ENCODE measurements around the gene RCSD1.
A peak's percentile ranks its signal among the peaks of the same experiment; 100 is the strongest.

The RCSD1 gene

GRCh38 chr1:167618366-167618765, 11.7 kb upstream of the RCSD1 start:
- no peak for DNase-seq (ENCODE audit: low read depth)

GRCh38 chr1:167618789-167619188, 11.2 kb upstream of the RCSD1 start:
- DNase-seq (ENCODE audit: low read depth) = no peak

DNA sequence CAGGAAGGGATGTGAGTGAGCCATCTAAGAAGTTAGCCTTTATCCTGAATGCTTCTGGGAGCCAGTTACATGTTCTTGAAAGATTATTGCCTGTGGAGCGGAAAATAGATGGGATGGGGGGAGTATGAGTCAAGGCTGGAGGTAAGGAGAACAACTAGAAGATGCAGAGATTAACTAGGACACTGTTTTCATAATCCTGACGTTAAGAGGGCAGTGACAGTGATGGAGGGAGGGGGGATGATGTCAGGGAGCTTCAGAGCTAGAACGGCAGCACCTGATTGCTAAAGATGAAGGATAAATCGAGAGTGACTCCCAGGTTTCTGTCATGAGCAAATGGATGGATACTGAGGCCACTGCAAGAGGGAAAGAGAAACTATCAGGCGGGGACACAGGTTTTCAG, 10.0 kb upstream of the RCSD1 start:
- DNase-seq (ENCODE audit: low read depth) = no peak

DNA sequence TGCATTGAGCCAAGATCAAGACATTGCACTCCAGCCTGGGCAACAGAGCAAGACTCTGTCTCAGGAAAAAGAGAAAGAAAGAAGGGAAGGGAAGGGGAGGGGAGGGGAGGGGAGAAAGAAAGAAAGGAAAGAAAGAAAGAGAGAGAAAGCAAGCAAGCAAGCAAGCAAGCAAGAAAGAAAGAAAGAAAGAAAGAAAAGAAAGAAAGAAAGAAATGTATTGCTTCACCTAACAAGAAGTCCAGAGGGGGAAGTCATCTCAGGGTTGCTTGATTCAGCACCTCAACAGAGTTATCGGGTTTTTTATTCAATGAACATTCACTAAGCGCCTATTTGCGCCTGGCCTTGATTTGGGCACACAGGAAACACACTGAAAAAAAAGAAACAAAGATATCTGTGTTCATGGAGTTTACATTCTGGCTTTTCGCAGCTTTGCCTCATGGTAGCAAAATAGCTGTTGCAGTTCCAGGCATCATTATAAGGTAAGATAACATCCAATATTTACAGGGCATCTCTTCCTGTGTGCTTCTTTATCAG, 8.2 kb upstream of the RCSD1 start:
- no peak for DNase-seq (ENCODE audit: low read depth)

GRCh38 chr1:167623951-167624350, 6.1 kb upstream of the RCSD1 start:
- no peak for DNase-seq (ENCODE audit: low read depth)

DNA sequence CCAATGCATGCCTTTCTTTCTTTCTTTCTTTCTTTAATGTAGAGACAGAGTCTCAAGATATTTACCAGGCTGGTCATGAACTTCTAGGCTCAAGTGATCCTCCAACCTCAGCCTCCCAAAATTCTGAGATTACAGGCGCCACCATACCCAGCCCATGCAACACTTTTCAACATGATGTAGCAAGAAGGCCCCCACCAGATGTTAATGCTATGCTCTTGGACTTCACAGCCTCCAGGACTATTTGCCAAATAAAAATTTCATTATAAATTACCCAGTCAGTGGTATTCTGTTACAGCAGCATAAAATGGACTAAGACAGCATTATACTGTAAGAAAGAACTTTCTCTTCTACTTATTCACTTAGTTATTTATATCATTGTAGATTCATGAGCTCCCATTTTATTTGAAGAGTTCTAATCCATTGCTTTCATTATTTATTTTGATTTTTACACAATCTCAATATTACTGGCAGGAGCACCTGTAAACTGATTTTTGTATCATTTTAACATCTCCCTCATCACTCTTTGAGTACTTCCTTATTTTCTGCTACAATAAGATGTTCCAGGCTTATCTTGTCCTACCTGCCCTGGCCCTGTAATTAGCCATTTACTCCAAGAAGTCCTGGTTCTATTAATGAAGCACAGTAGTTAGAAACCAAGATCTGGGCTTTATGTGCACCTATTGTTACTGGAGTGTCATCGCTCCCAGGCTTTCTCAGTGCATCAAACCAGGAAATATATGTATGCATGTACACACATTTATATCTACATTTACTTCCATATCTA, 4.8 kb upstream of the RCSD1 start:
- DNase-seq (ENCODE audit: low read depth) = no peak

- DNase-seq (ENCODE audit: low read depth) = no peak
These were observed 2.5 kb upstream of the RCSD1 start for GRCh38 chr1:167627615-167627864.

DNA sequence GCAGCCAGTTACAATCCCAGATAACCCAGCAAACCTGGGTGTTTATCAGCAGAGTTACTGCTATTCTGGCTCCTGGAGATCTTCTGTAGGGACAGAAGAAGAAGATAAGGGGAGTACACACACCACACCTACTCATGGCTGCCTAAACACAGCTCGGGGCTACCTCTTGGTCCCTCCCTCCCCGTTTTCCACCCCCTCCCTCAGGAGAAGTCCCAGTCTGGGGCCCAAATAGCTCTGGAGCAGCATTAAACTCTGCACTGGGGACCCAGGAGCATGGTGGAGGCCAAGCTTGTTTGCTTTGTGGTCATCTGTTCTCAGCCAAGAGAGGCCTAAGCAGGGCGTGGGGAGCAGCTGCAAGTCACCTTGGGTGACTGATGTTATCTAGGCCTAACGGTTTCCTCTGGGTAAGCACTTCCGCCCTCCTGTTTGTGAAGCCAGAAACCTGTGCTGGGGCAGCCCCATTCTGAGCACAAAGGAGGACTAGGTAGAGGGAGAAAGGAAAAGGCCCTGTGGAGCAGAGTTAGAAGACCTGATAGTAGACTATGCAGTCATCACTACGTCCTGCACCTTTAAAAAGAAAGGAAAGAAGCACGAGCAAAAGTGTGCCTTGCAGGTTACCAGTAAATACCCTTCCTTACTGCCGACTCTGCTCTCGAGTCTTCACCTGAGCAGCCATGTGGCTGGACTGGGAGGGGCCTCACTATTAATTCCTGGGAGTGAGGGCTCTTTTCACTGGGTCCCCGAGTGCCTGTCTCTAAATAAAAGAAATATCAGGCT, 2.0 kb upstream of the RCSD1 start:
- DNase-seq (ENCODE audit: low read depth) = peak; percentile 53

GRCh38 chr1:167628741-167629515, 1.1 kb upstream of the RCSD1 start:
- DNase-seq (ENCODE audit: low read depth) = no peak

- DNase-seq (ENCODE audit: low read depth) = no peak
These were observed 745 bp downstream of the RCSD1 start for GRCh38 chr1:167630568-167631385.

DNA sequence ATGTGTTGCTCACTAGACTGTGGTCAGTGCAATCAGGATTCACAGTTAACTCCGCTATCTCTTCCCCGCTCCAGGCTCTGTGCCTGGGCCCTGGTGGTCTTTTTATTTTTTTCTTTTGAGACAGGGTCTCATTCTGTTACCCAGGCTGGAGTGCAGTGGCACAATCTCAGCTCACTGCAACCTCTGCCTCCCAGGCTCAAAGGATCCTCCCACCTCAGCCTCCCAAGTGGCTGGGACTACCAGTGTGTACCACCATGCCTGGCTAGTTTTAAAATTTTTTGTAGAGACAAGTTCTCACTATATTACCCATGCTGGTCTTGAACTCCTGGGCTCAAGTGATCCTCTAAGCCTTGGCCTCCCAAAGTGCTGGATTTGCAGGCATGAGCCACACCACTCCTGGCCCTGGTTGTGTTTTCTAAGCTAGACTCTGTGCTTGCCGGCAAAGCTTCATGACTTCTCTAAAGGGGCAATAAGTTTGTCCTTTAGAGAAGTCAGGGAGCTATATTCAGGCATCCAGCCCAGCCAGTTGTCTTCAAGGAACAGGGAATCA, 1.4 kb downstream of the RCSD1 start:
- DNase-seq (ENCODE audit: low read depth) = no peak

GRCh38 chr1:167631936-167632614, 2.0 kb downstream of the RCSD1 start:
- no peak for DNase-seq (ENCODE audit: low read depth)

DNA sequence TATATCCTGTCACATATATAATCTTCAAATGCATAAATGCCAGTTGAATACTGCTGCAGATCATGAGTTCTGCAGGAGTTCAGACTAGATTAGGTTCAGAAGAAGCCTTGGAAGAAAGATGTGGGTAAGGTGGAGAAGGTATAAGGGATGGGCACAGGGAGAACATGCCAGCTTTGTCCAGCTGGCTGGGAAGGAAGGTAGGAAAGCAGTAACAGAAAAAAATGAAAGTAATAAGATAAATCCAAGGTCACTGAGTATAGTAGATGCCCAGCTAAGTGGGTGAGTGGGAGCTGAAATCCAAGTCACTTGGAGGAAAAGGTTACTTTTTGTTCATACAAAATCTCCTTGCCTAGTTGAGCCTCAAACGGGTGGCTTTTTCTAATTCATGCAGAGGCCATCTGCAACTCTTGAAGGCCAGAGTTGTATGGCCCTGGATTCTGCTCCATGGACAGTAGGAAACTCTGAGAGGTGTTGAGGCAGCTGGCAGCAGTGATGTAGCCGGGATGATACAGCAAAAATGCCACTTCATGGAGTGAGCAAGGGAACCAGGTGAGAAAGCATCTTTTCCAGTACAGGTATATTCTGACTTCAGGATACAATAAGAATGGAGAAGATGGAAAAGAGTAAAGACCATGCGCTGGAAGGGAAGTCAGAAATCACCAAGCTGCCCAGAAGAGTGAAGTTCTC, 3.4 kb downstream of the RCSD1 start:
- DNase-seq (ENCODE audit: low read depth) = no peak

DNA sequence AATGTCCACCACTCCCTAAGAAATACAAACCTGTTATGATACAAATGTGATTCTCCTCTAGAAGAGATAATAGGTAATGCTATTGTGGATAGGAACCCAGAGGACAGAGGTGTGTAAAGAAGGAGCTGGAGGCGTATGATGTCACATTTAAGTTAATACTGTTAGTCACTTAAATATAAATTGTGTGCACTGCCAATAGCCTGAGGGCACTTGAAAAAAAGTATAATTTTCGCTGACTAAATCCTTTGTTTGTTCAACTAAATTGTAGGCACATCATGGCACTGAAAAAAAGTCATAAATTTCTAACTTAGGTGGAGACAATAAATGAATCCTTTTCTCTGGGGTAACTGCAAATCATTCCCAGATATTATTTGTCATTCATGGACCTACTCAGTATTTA, 4.4 kb downstream of the RCSD1 start:
- no peak for DNase-seq (ENCODE audit: low read depth)

DNA sequence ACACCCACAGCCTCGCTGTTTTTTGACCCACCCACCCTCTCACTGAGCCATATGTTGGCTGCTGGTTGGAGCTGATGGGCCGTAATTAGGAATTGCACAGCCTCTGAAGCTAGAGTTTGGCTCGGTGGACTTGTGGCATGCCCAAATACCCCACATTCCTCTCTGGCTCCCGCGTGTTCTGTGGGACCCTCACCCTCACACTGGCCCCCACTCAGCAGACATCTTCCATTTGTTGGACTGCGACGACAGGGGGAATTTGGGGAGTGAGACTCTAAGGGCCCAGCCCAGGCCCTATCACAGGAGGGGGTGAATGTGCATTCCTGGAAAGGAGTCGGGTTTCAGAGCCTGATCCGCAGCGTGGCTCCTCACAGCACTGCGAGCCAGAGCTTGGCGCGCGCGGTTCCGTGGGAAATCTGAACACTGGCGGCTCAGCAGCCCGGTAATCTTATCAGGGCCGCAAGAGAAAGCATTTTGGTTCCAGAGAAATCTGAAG, 5.2 kb downstream of the RCSD1 start:
- DNase-seq (ENCODE audit: low read depth) = no peak

DNA sequence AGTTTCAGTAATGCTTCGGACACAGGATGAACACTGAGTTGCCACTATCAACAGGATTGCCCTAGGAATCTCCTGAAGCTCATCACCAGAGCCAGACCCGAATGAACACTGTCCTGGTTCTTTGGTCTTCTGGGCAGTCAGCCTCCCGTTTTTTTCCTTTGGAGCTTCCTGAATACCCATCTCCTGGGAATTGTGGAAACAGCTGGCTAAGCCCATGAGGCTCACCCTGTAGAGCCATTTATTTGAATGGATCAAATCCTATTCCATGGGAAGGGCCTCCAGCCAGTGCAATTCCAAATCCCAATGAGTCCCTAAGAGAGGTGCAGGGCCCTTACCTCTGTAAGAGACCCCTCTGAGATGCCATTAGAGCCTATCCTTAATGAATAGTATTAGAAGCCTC, 5.9 kb downstream of the RCSD1 start:
- DNase-seq (ENCODE audit: low read depth) = no peak

DNA sequence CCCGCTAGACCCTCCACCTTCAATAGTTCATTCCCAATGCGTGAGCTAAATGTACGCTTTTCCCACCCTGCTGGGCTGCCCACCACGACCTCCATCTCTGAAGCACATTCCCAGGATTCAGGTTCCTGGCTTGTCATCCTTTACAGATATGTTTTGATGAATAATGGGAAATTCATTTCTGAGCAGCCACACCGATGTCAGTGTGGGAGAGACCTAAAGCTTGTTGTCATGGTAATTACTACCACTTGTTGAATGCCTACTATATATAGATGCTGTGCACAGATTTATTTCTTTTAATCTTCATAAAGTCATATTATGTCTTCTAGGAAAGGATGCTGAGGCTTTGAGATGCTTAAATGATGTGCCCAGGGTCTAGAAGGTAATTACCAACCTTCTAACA, 8.0 kb downstream of the RCSD1 start:
- no peak for DNase-seq (ENCODE audit: low read depth)

GRCh38 chr1:167640051-167640450, 10.0 kb downstream of the RCSD1 start:
- no peak for DNase-seq (ENCODE audit: low read depth)

DNA sequence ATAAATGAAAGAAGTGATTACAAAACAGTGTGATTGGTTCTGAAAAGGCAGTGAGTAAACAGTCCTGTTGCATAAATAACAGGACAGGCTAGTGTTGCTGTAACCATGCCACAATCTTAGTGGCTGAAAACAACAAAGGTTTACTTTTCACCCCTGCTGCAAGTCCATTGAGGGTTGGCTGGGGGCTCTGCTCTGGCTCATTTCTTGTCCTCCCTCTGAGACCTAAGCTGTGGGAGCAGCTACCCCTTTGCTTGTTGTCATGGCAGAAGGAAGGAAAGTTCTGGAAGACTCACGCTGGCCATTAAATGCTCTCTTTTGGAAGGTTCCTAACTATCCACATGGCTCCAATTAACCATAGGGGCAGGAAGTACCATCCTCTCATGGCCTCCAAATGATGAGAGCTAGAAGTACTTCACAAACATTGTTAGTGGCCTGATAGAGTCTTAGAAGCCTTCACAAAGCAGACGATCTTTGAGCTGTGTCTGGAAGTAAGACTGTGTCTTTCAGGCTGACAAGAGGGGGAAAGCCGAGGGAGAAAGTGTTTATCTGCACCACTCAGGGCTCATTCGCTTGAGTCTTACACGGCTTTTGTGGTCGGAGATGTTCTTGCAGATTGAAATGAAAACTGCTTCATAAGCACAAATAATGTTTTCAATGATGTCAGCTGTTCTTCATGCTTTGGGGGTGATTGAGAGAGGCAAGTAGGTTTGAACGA, 11.9 kb downstream of the RCSD1 start:
- DNase-seq (ENCODE audit: low read depth) = no peak

DNA sequence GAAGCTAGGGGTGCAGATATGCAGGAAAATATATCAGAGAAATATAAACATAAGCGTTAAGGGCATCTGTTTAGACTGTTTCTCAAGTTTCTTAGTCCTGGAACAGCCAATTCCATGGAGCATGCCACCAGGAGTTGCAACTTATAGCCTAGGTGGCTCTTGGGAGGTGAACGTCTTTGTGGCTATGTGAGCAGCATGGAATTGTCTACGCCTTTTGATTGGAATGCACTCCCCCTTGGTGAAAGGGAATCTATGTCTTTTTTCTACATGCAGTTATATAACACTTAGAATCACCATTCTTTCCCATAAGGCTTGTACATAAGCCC, 12.4 kb downstream of the RCSD1 start:
- no peak for DNase-seq (ENCODE audit: low read depth)

Data from stimulated activated CD8-positive, alpha-beta memory T cell treated with anti-CD3 and anti-CD28 coated beads, Interleukin-12 subunit alpha, Interleukin-12 subunit beta, amount 100 ng/mL, for 4 hours (primary cell).